BJ (cell line): ENCODE results near the gene METAP1. TPM values are rescaled to one million over a fixed set of nuclear protein-coding genes. Genes with fewer than 3 reads are reported as not detected.
"Not testable (repeated sequence)": the region's sequence is repeated elsewhere in the genome, so short reads cannot be mapped to it uniquely, and the experiment has no call there.

Experiments used
- CTCF ChIA-PET: fragments of 350-600 bp; formaldehyde crosslinking; extraction: SDS; loops from one replicate; lab custom pipeline; 2021; ENCODE audit warnings: antibody characterized with exemption, inconsistent platforms; lab: Yijun Ruan, JAX
- POLR2A ChIA-PET: fragments of 300-600 bp; sonication (Branson Sonifier 250); formaldehyde crosslinking; extraction: SDS; loops from one replicate; lab custom pipeline; 2021; ENCODE audit warnings: antibody characterized with exemption; lab: Charles Lee
- DNase-seq: peaks from one replicate; pipeline ENCODE4 v3.0.0-alpha.2; 2011; ENCODE audit warnings: low read depth
- H3K27me3 ChIP-seq: 2 replicates; pipeline ENCODE4 v1.6.0; 2011; ENCODE audit warnings: low read length; ENCODE audit not compliant: control insufficient read depth, insufficient read depth
- H3K36me3 ChIP-seq: 2 replicates; pipeline ENCODE4 v1.5.1; 2011; ENCODE audit warnings: low read length; ENCODE audit not compliant: control insufficient read depth, insufficient read depth
- H3K4me3 ChIP-seq: 2 replicates; pipeline ENCODE4 v1.5.1; 2011; ENCODE audit warnings: low read depth, mild to moderate bottlenecking, control low read depth, low read length
- polyA plus RNA-seq: library from polyadenylated mRNA; depleted of rRNA; stranded (reverse); fragments of >200 nt; gene quantifications from 2 replicates; pipeline ENCODE4 v1.2.3, GENCODE V29; 2011
- TF ChIP-seq, protein P1 (sequence below): IDR thresholded peaks from 2 replicates; pipeline ENCODE4 v1.5.1; 2011; ENCODE audit warnings: low read depth, mild to moderate bottlenecking, control low read depth, inconsistent platforms, low read length, moderate library complexity; ENCODE audit not compliant: insufficient read depth

METAP1 gene
- polyA plus RNA-seq, 1 experiment = 50.2 TPM

DNA sequence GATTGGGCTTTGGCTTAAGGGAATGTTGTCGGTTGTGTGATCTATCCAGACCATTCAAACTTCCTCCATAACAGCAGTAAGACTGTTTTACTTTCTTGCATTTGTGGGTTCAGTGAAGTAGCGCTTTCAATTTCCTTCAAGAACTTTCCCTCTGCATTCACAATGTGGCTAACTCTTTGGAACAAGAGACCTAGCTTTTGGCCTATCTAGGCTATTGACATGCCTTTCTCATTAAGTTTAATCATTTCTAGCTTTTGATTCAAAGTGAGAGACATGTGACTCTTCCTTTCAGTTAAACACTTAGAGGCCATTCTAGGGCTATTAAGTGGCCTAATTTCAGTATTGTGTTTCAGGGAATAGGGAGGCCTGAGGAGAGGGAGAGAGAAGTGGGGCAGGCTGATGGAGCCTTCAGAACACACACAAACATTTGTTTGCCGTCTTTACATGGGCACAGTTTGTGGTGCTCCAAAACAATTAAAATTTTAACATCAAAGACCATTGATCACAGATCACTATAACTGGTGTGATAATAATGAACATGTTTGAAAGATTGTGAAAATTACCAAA lies 59.0 kb downstream of the METAP1 start:
- Histone ChIP-seq H3K27me3 (no peaks in the 10 kb centered on the region), H3K4me3 (no peak overlapping the region), H3K36me3 (peaks cover 3% of the 10 kb centered on the region)
- ChIA-PET CTCF (interaction anchor here (1.9 kb wide), 1 partner anchor 59 kb away, joined by 4 read pairs; the partner anchor contains the start of gene METAP1), POLR2A (no interaction called here)
- no peak for DNase-seq
- TF ChIP-seq, protein P1, sequence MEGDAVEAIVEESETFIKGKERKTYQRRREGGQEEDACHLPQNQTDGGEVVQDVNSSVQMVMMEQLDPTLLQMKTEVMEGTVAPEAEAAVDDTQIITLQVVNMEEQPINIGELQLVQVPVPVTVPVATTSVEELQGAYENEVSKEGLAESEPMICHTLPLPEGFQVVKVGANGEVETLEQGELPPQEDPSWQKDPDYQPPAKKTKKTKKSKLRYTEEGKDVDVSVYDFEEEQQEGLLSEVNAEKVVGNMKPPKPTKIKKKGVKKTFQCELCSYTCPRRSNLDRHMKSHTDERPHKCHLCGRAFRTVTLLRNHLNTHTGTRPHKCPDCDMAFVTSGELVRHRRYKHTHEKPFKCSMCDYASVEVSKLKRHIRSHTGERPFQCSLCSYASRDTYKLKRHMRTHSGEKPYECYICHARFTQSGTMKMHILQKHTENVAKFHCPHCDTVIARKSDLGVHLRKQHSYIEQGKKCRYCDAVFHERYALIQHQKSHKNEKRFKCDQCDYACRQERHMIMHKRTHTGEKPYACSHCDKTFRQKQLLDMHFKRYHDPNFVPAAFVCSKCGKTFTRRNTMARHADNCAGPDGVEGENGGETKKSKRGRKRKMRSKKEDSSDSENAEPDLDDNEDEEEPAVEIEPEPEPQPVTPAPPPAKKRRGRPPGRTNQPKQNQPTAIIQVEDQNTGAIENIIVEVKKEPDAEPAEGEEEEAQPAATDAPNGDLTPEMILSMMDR = no peak

DNA sequence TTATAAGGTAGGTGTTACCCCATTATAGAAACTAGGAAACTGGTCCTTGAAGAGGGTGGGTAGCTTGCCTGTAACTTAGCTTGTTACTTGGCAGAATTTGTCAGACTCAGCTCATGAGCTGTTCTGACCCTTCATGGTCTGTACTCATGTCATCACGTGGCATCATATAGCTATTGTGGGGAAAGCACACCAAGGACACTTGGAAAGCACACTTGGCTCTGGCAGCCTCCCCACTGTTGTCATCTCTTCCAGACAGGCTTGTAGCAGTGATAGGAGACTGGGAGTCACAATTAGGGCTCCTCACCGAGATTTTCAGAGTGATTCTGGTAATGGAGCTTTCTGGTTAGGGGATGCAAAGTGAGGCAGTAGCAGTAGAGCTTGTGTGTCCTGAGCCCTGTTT lies 62.7 kb downstream of the METAP1 start:
- no peak overlapping the region for H3K4me3 ChIP-seq
- TF ChIP-seq, protein P1 = no peak
- no peaks in the 10 kb centered on the region for H3K27me3 ChIP-seq
- H3K36me3 ChIP-seq = peaks cover 2% of the 10 kb centered on the region; the same call in 1 of the 2 replicates
- POLR2A ChIA-PET = no interaction called here
- DNase-seq = no peak
- CTCF ChIA-PET = interaction anchor here (0.7 to 4.5 kb wide), 3 partner anchors 9 to 915 kb away, joined by 3 to 46 read pairs (median 3); partner anchors contain the start of gene METAP1

DNA sequence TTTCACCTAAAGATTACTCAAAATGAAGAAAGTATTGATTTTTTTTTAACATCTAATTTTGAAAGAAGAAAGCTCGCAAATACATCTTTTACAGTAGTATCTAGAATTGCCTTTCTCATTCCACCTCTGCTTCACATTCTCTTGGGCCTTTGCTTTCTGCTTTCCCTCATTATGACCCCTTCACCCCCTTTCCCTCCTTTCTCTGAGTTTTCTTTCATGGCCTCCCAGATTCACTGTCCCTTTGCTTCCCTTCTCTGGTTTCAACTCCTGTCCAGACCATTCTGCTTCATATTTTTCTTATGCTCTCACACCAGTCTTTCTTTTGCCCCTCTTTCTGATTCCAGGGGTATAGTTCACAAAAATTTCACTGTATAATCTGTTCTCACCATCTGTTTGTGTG lies 64.0 kb downstream of the METAP1 start:
- CTCF ChIA-PET = interaction anchor here (4.5 kb wide), 1 partner anchor 65 kb away, joined by 46 read pairs; the partner anchor contains the start of gene METAP1
- POLR2A ChIA-PET = no interaction called here
- Histone ChIP-seq H3K27me3 (no peaks in the 10 kb centered on the region), H3K4me3 (no peak overlapping the region), H3K36me3 (peaks cover 2% of the 10 kb centered on the region; the same call in 1 of the 2 replicates)
- no peak for DNase-seq
- TF ChIP-seq, protein P1 = no peak

DNA sequence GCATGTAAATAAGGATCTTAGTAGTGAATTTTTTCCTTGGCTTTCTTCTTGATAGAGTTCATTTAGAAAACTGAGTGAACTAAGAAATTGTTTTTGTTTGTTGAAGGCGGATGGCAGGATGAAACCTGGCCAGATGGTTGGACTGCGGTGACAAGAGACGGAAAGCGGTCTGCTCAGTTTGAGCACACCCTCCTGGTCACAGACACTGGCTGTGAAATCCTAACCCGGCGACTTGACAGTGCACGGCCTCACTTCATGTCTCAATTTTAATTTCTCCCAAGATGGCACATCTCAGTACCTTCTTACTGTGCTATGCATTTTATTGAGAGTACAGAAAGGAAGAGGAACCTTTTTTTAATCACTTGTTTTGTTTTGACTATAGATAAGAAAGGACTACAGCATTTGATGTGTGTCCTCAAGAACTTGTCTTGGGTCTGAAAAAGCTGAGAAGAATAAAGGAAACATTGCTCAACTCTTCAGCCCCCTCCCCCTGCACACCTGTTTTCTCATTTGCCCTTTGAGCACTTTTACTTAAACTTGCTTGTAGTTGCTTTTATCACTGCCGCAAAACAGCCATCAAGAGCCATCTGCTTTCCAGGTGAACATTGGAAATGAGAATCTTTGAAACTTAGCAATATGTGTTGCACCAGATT lies 65.7 kb downstream of the METAP1 start:
- ChIA-PET POLR2A (no interaction called here), CTCF (interaction anchor here (1.1 to 1.5 kb wide), 2 partner anchors 12 to 66 kb away, joined by 3 to 6 read pairs; partner anchors contain the start of gene METAP1)
- H3K36me3 ChIP-seq = peaks cover 2% of the 10 kb centered on the region; the same call in 1 of the 2 replicates
- no peak overlapping the region for H3K4me3 ChIP-seq
- no peak for DNase-seq
- H3K27me3 ChIP-seq = no peaks in the 10 kb centered on the region
- TF ChIP-seq, protein P1 = no peak

DNA sequence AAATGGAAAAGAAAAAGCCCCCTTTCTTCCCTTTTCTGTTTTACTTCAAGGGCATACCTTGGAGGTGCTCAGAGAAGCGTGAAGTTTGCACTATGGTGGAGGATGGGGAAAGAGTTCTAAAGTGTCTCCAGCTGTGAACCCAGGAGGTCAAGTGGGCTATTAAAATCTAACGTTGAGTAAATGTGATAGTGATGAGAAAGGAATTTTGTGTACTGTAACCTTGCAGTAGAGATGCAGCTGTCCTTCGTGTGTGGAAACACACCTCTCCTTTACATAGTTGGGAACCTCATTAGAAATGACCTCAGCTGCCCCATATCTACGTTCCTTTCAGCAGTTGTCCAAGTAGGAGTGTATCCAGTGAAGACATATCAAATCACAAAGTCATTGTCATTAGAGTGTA lies 66.6 kb downstream of the METAP1 start:
- no peaks in the 10 kb centered on the region for H3K27me3 ChIP-seq
- TF ChIP-seq, protein P1 = no peak
- no peak overlapping the region for H3K4me3 ChIP-seq
- DNase-seq = no peak
- POLR2A ChIA-PET = no interaction called here
- peaks cover 2% of the 10 kb centered on the region; the same call in 1 of the 2 replicates for H3K36me3 ChIP-seq
- CTCF ChIA-PET = interaction anchor here (0.6 to 1.1 kb wide), 2 partner anchors 67 to 550 kb away, joined by 3 to 6 read pairs; partner anchors contain the start of gene METAP1

DNA sequence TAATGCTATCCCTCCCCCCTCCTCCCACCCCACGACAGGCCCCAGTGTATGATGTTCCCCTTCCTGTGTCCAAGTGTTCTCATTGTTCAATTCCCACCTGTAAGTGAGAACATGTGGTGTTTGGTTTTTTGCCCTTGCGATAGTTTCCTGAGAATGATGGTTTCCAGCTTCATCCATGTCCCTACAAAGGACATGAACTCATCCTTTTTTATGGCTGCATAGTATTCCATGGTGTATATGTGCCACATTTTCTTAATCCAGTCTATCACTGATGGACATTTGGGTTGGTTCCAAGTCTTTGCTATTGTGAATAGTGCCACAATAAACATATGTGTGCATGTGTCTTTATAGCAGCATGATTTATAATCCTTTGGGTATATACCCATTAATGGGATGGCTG lies 70.0 kb downstream of the METAP1 start:
- CTCF ChIA-PET, H3K4me3 ChIP-seq, H3K36me3 ChIP-seq, DNase-seq, H3K27me3 ChIP-seq, POLR2A ChIA-PET: not testable (repeated sequence)
